H9 (cell line): ENCODE data around the gene SLC2A4. TPM values are rescaled to one million over a fixed set of nuclear protein-coding genes. Genes with fewer than 3 reads are reported as not detected.
A peak's percentile ranks its signal among the peaks of the same experiment; 100 is the strongest.

Source experiments
- DNase-seq: peaks from one replicate; pipeline ENCODE4 v3.0.0-alpha.2; 2017
- H2AFZ ChIP-seq: one replicate; pipeline ENCODE4 v1.6.1; 2013; ENCODE audit warnings: mild to moderate bottlenecking, low read length, control low read depth, moderate library complexity
- H2AK5ac ChIP-seq: 2 replicates; pipeline ENCODE4 v1.6.1; 2013; ENCODE audit warnings: low read length, control low read depth, mixed read lengths; ENCODE audit not compliant: insufficient read length
- H2BK120ac ChIP-seq: one replicate; pipeline ENCODE4 v1.6.1; 2013; ENCODE audit warnings: low read depth, mild to moderate bottlenecking, low read length, control low read depth, inconsistent platforms; ENCODE audit not compliant: poor library complexity, severe bottlenecking
- H2BK12ac ChIP-seq: 2 replicates; pipeline ENCODE4 v1.6.1; 2013; ENCODE audit warnings: low read length, control low read depth, mixed read lengths, low read depth; ENCODE audit not compliant: insufficient read length
- H2BK15ac ChIP-seq: 2 replicates; pipeline ENCODE4 v1.6.1; 2013; ENCODE audit warnings: low read depth, low read length, control low read depth
- H2BK20ac ChIP-seq: one replicate; pipeline ENCODE4 v1.6.1; 2013; ENCODE audit warnings: low read depth, mild to moderate bottlenecking, low read length, control low read depth, inconsistent platforms; ENCODE audit not compliant: poor library complexity, severe bottlenecking
- H2BK5ac ChIP-seq: 2 replicates; pipeline ENCODE4 v1.6.1; 2013; ENCODE audit warnings: low read length, control low read depth, mixed read lengths; ENCODE audit not compliant: insufficient read length
- H3K14ac ChIP-seq: 2 replicates; pipeline ENCODE4 v1.6.1; 2013; ENCODE audit warnings: low read length, control low read depth; ENCODE audit not compliant: insufficient read depth
- H3K18ac ChIP-seq: 2 replicates; pipeline ENCODE4 v1.6.1; 2013; ENCODE audit warnings: low read depth, mild to moderate bottlenecking, mixed read lengths, low read length, control low read depth; ENCODE audit not compliant: insufficient read length
- H3K23ac ChIP-seq: 2 replicates; pipeline ENCODE4 v1.6.1; 2013; ENCODE audit warnings: low read length, control low read depth, mixed read lengths, low read depth; ENCODE audit not compliant: insufficient read length
- H3K23me2 ChIP-seq: 2 replicates; pipeline ENCODE4 v1.6.1; 2013; ENCODE audit warnings: low read depth, mild to moderate bottlenecking, mixed read lengths, low read length, control low read depth; ENCODE audit not compliant: insufficient read length, poor library complexity, severe bottlenecking
- H3K27ac ChIP-seq: 2 replicates; pipeline ENCODE4 v1.5.1; 2013; ENCODE audit warnings: low read length, control low read depth, mixed read lengths, low read depth; ENCODE audit not compliant: insufficient read length
- H3K27me3 ChIP-seq: 2 replicates; pipeline ENCODE4 v1.6.1; 2013; ENCODE audit warnings: low read length, control low read depth, inconsistent platforms; ENCODE audit not compliant: insufficient read depth
- H3K4ac ChIP-seq: 2 replicates; pipeline ENCODE4 v1.6.1; 2013; ENCODE audit warnings: low read depth, mild to moderate bottlenecking, control low read depth, inconsistent platforms, low read length, moderate library complexity
- H3K4me1 ChIP-seq: 2 replicates; pipeline ENCODE4 v1.6.1; 2013; ENCODE audit warnings: low read length, control low read depth, inconsistent platforms; ENCODE audit not compliant: insufficient read depth
- H3K4me2 ChIP-seq: 2 replicates; pipeline ENCODE4 v1.6.1; 2013; ENCODE audit warnings: low read length, control low read depth, mixed read lengths; ENCODE audit not compliant: insufficient read length, insufficient read depth
- H3K56ac ChIP-seq: 2 replicates; pipeline ENCODE4 v1.6.1; 2013; ENCODE audit warnings: low read depth, mild to moderate bottlenecking, mixed read lengths, low read length, control low read depth; ENCODE audit not compliant: insufficient read length
- H3K79me1 ChIP-seq: 2 replicates; pipeline ENCODE4 v1.6.1; 2013; ENCODE audit warnings: low read depth, mild to moderate bottlenecking, moderate library complexity, low read length, control low read depth, inconsistent platforms; ENCODE audit not compliant: insufficient read depth, poor library complexity, severe bottlenecking
- H3K79me2 ChIP-seq: 2 replicates; pipeline ENCODE4 v1.6.1; 2013; ENCODE audit warnings: low read length, control low read depth, inconsistent platforms; ENCODE audit not compliant: insufficient read depth
- H3K9ac ChIP-seq: 2 replicates; pipeline ENCODE4 v1.6.1; 2013; ENCODE audit warnings: low read length, control low read depth, mixed read lengths; ENCODE audit not compliant: insufficient read length; ENCODE audit errors: extremely low read depth
- H3K9me3 ChIP-seq: one replicate; pipeline ENCODE4 v1.6.1; 2013; ENCODE audit warnings: low read depth, low read length, inconsistent platforms; ENCODE audit not compliant: control insufficient read depth
- H3T11ph ChIP-seq: one replicate; pipeline ENCODE4 v1.6.1; 2013; ENCODE audit warnings: mild to moderate bottlenecking, low read length, control low read depth, inconsistent platforms
- H4K20me1 ChIP-seq: one replicate; pipeline ENCODE4 v1.6.1; 2013; ENCODE audit not compliant: control insufficient read depth, insufficient read length, insufficient read depth
- H4K5ac ChIP-seq: 2 replicates; pipeline ENCODE4 v1.6.1; 2013; ENCODE audit warnings: low read depth, mild to moderate bottlenecking, mixed read lengths, low read length, control low read depth; ENCODE audit not compliant: insufficient read length
- H4K8ac ChIP-seq: replicated peaks from 2 replicates; pipeline ENCODE4 v1.6.1; 2013; ENCODE audit warnings: low read length, control low read depth, mixed read lengths, low read depth; ENCODE audit not compliant: insufficient read length
- H4K91ac ChIP-seq: 2 replicates; pipeline ENCODE4 v1.6.1; 2013; ENCODE audit warnings: low read depth, mild to moderate bottlenecking, moderate library complexity, mixed read lengths, low read length, control low read depth; ENCODE audit not compliant: insufficient read length
- H3K27ac Mint-ChIP-seq, 3 experiments: 2 replicates in 2 of 3; 3 replicates in 1 of 3; pipeline ENCODE4 v1.8.0; 2020 to 2021; ENCODE audit warnings: mixed read lengths in 3 of 3, mild to moderate bottlenecking in 1 of 3, moderate library complexity in 1 of 3
- H3K27me3 Mint-ChIP-seq: 2 replicates; pipeline ENCODE4 v1.8.0; 2021; ENCODE audit warnings: low read depth, mild to moderate bottlenecking, moderate library complexity, mixed read lengths
- H3K36me3 Mint-ChIP-seq, 3 experiments: 2 replicates in 2 of 3; 3 replicates in 1 of 3; pipeline ENCODE4 v1.8.0; 2020 to 2021; ENCODE audit warnings: low read depth in 3 of 3, mixed read lengths in 3 of 3; ENCODE audit not compliant: insufficient read depth in 1 of 3
- H3K4me1 Mint-ChIP-seq, 2 experiments: 2 replicates each; pipeline ENCODE4 v1.8.0; 2020; ENCODE audit warnings: mixed read lengths in 2 of 2
- H3K4me3 Mint-ChIP-seq, 2 experiments: 2 replicates in 1 of 2; 3 replicates in 1 of 2; pipeline ENCODE4 v1.8.0; 2020 to 2021; ENCODE audit warnings: mild to moderate bottlenecking in 2 of 2, mixed read lengths in 2 of 2, moderate library complexity in 1 of 2
- H3K9me3 Mint-ChIP-seq, 2 experiments: 2 replicates in 1 of 2; 3 replicates in 1 of 2; pipeline ENCODE4 v1.8.0; 2020; ENCODE audit warnings: mild to moderate bottlenecking in 2 of 2, mixed read lengths in 2 of 2, moderate library complexity in 1 of 2
- WGBS: extraction: QIAGEN DNeasy Blood & Tissue Kit; methylation state at CpG from one replicate; pipeline ENCODE4 v1.1.7; 2013; ENCODE audit warnings: missing lambda C conversion rate, low lambda C conversion rate, mixed read lengths; ENCODE audit not compliant: insufficient read length; ENCODE audit errors: extremely low coverage; 5-methylcytosine and 5-hydroxymethylcytosine counted together
- total RNA-seq: library from RNA; stranded (reverse); gene quantifications from 2 replicates; pipeline ENCODE4 v1.2.1, GENCODE V29; 2021
- TF ChIP-seq, protein P1 (sequence below): fragments of 200-600 bp; sonication (generic); conservative IDR thresholded peaks from 3 replicates; pipeline ENCODE4 v1.8.0; 2021; ENCODE audit warnings: antibody characterized with exemption, mild to moderate bottlenecking

Gene SLC2A4
- total RNA-seq, 1 experiment from 2014 or later: 4.4 TPM

DNA sequence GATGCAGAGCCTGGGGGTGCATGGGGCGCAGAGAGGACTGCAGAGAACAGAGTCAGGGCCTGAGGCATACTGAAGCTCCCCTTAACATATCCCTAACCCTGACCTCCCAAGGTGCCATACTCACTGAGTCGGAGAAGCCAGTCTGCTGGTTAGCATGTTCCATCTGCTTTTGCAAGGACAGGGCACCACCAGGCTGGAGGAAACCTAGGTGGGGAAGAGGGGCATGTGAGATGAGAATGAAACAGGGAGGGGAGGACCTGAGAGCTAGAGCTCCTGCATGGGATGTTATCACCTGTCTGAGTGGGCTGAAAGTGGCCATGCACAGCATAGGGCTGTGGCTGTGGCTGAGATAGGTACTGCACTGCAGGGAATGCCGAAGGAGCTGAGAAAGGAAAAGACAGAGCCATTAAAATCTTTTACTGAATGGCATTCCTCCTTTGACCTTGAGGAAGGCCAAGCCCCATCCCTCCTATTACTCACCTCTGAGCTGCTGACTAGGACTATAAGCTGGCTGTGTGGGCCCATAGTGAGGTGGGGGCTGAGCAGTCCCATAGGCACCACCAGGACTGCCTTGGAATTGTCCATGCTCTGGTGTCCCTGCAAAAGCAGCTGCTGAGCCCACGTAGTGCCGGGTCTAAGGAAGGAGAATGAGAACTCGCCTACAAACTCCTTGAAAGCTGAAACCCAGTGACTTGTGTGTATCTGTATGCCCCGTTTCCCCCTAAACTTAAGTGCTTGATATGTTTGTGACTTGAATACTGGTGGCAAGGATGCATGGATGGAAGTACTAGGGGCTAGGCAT lies 31.8 kb downstream of the SLC2A4 start:
- H3K36me3 Mint-ChIP-seq: peaks cover 56 to 81% (median 76%) of the 10 kb centered on the region in 3 experiments
- H3K9me3 Mint-ChIP-seq: no peaks in the 10 kb centered on the region
- peak; percentile 60 for DNase-seq

More for the DNA sequence above, 31.8 kb downstream of the SLC2A4 start:
- Histone ChIP-seq H2BK5ac (no peak overlapping the region), H3K23ac (no peak overlapping the region), H3K9me3 (no peaks in the 10 kb centered on the region), H2AFZ (no peak overlapping the region), H2AK5ac (no peak overlapping the region), H3K56ac (no peak overlapping the region), H3T11ph (no peak overlapping the region), H3K27me3 (no peaks in the 10 kb centered on the region), H4K91ac (no peak overlapping the region), H4K5ac (no peak overlapping the region), H3K9ac (no peak overlapping the region), H2BK120ac (no peak overlapping the region), H3K14ac (no peak overlapping the region), H3K4me1 (peaks cover 2% of the 10 kb centered on the region; the same call in 1 of the 2 replicates), H2BK15ac (no peak overlapping the region), H4K8ac (no peak overlapping the region), H3K18ac (no peak overlapping the region), H3K23me2 (peaks cover 18% of the 10 kb centered on the region), H3K4ac (no peak overlapping the region), H3K79me2 (peaks cover 19% of the 10 kb centered on the region), H3K79me1 (no peaks in the 10 kb centered on the region), H3K27ac (no peak overlapping the region), H4K20me1 (no peaks in the 10 kb centered on the region), H3K4me2 (peak overlapping the region; percentile 61), H2BK20ac (no peak overlapping the region), H2BK12ac (no peak overlapping the region)
- Mint-ChIP-seq H3K27me3 (no peaks in the 10 kb centered on the region; the same call in 1 of the 2 replicates), H3K27ac (peak overlapping the region in 2 of 3 experiments; percentile 60 to 86; a peak in 5 of 7 replicates), H3K4me1 (peaks cover 38 to 39% of the 10 kb centered on the region in 2 experiments), H3K4me3 (peak overlapping the region; percentile 71 to 87)
- TF ChIP-seq, protein P1, sequence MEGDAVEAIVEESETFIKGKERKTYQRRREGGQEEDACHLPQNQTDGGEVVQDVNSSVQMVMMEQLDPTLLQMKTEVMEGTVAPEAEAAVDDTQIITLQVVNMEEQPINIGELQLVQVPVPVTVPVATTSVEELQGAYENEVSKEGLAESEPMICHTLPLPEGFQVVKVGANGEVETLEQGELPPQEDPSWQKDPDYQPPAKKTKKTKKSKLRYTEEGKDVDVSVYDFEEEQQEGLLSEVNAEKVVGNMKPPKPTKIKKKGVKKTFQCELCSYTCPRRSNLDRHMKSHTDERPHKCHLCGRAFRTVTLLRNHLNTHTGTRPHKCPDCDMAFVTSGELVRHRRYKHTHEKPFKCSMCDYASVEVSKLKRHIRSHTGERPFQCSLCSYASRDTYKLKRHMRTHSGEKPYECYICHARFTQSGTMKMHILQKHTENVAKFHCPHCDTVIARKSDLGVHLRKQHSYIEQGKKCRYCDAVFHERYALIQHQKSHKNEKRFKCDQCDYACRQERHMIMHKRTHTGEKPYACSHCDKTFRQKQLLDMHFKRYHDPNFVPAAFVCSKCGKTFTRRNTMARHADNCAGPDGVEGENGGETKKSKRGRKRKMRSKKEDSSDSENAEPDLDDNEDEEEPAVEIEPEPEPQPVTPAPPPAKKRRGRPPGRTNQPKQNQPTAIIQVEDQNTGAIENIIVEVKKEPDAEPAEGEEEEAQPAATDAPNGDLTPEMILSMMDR: peak; percentile 43
- no CpG with 5 or more reads among the region's 7 CpGs for WGBS
